ENCODE data around the gene CNTN1.

CNTN1 gene

DNA sequence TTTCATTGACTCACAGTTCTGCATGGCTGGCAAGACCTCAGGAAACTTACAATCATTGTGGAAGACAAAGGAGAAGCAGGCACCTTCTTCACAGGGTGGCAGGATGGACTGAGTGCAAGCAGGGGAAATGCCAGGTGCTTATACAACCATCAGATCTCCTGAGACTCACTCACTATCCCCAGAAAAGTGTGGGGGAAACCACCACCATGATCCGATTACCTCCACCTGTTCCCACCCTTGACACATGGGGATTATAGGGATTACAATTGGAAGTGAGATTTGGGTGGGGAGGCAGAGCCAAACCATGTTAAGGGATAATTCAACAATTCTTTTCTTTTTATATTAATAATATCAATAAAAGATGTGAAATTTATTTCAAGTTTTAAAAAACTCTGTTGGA, 34.1 kb downstream of the CNTN1 start:
- no peak for TF ChIP-seq REST (IDR thresholded peaks at IDR 0.05; ENCODE audit: insufficient read depth in 1 of 2, low read depth in 2 of 2, low read length in 2 of 2)
- TF ChIP-seq FOXP2 (optimal IDR thresholded peaks at IDR 0.05; ENCODE audit: borderline replicate concordance, extremely low read depth, extremely low read length, insufficient read depth) = no peak

GRCh38 chr12:40727774-40728483, 35.7 kb downstream of the CNTN1 start:
- TF ChIP-seq TAF1 (IDR thresholded peaks at IDR 0.05; ENCODE audit: borderline replicate concordance, insufficient read depth, low read length) = no peak
- no peak for TF ChIP-seq POLR2AphosphoS5 (IDR thresholded peaks at IDR 0.05; ENCODE audit: low read depth, low read length)
- TF ChIP-seq REST (IDR thresholded peaks at IDR 0.05; ENCODE audit: insufficient read depth in 1 of 2, low read depth in 2 of 2, low read length in 2 of 2) = no peak
- TF ChIP-seq SIN3A (IDR thresholded peaks at IDR 0.05; ENCODE audit: borderline replicate concordance, insufficient read depth, low read length) = no peak
- no peak for TF ChIP-seq FOXP2 (optimal IDR thresholded peaks at IDR 0.05; ENCODE audit: borderline replicate concordance, extremely low read depth, extremely low read length, insufficient read depth)

GRCh38 chr12:40730281-40730680, 38.0 kb downstream of the CNTN1 start:
- TF ChIP-seq POLR2AphosphoS5 (IDR thresholded peaks at IDR 0.05; ENCODE audit: low read depth, low read length) = no peak
- TF ChIP-seq REST (IDR thresholded peaks at IDR 0.05; ENCODE audit: insufficient read depth in 1 of 2, low read depth in 2 of 2, low read length in 2 of 2) = peak; percentile 65 to 85; a peak in 3 of 4 replicates
- no peak for TF ChIP-seq SIN3A (IDR thresholded peaks at IDR 0.05; ENCODE audit: borderline replicate concordance, insufficient read depth, low read length)
- no peak for TF ChIP-seq TAF1 (IDR thresholded peaks at IDR 0.05; ENCODE audit: borderline replicate concordance, insufficient read depth, low read length)
- no peak for TF ChIP-seq FOXP2 (optimal IDR thresholded peaks at IDR 0.05; ENCODE audit: borderline replicate concordance, extremely low read depth, extremely low read length, insufficient read depth)

DNA sequence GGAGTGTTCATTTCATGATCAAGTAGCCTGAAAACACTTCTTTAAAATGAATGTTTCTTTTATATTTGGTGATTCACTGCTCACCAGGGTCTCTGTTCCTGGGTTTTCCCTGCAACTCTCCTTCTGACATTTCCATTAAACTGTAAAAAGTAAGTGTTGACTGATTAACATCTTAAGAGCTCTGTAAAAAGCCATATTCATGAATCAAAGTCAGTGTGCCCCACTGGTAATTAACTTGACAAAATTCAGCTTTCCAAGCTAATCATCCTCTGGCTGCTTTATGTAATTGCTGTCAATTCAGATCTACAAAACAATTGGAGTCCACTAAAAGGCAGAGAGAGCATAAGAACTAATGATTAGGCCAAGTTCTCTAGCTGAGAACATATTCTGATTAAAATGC, 41.6 kb downstream of the CNTN1 start:
- TF ChIP-seq POLR2AphosphoS5 (IDR thresholded peaks at IDR 0.05; ENCODE audit: low read depth, low read length) = no peak
- TF ChIP-seq TAF1 (IDR thresholded peaks at IDR 0.05; ENCODE audit: borderline replicate concordance, insufficient read depth, low read length) = no peak
- no peak for TF ChIP-seq SIN3A (IDR thresholded peaks at IDR 0.05; ENCODE audit: borderline replicate concordance, insufficient read depth, low read length)
- no peak for TF ChIP-seq FOXP2 (optimal IDR thresholded peaks at IDR 0.05; ENCODE audit: borderline replicate concordance, extremely low read depth, extremely low read length, insufficient read depth)
- TF ChIP-seq REST (IDR thresholded peaks at IDR 0.05; ENCODE audit: insufficient read depth in 1 of 2, low read depth in 2 of 2, low read length in 2 of 2) = no peak

- no peak for TF ChIP-seq FOXP2 (optimal IDR thresholded peaks at IDR 0.05; ENCODE audit: borderline replicate concordance, extremely low read depth, extremely low read length, insufficient read depth)
Observed at GRCh38 chr12:40734276-40734675, 42.0 kb downstream of the CNTN1 start.

Measured in PFSK-1 (cell line).